ENCODE data around the gene ZSCAN5A.
"Not testable (repeated sequence)": the region's sequence is repeated elsewhere in the genome, so short reads cannot be mapped to it uniquely, and the experiment has no call there.

ZSCAN5A gene

DNA sequence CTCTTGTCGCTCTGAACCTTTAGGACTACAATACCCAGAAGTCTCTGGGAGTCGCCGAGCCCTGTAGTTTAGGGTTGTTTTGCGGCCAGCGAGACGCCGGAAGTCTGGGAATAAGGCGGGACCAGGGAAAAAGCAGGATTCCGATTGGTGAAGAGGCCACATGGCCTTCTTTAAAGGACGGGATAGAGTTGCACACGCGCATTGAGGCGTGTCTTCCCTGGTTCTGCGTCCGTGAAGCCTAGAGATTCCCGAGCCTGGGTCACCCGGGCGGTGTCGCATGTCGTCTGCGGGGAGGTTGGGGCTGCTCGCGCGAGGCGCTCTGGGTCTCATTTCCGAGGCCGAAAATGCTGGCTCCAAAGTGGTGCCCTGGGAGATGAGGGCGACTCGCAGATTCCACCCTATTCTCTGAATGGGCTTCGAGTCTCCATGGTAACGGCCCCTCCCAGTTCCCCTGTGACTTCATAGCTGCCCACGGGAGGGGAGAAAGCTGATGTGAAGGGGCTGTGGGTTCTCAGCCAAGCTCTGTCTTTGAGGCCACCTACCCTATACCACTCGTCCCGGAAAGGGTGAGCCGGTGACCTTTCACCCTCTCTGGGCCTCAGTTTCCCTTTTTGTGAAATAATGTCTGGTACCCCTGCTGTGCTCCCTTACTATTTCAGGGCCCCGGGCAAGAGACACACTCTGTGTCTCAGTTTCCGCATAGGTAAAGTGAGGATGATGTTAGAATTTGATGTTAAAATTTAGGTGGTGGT is 614 bp upstream of the ZSCAN5A start:
- DNase-seq (ENCODE audit: low spot score) = peak; percentile 95

DNA sequence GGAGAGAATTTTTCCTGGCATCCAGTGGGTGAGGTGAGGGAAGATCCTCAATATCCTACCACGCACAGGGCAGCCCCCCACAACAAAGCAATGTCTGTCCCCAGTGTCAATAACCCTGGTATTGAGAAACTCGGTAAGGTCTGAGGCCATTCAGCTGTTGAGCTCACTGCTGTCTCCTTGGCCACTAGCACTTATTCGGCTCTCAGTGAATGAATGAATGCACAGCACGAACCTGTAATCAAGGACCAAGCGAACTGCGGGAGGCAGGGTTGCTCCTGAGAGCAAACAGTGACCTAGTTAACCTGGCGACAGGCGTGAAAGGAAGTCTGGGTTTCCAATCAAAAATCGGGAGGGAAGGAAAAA is 640 bp downstream of the ZSCAN5A start:
- no peak for DNase-seq (ENCODE audit: low spot score)

DNA sequence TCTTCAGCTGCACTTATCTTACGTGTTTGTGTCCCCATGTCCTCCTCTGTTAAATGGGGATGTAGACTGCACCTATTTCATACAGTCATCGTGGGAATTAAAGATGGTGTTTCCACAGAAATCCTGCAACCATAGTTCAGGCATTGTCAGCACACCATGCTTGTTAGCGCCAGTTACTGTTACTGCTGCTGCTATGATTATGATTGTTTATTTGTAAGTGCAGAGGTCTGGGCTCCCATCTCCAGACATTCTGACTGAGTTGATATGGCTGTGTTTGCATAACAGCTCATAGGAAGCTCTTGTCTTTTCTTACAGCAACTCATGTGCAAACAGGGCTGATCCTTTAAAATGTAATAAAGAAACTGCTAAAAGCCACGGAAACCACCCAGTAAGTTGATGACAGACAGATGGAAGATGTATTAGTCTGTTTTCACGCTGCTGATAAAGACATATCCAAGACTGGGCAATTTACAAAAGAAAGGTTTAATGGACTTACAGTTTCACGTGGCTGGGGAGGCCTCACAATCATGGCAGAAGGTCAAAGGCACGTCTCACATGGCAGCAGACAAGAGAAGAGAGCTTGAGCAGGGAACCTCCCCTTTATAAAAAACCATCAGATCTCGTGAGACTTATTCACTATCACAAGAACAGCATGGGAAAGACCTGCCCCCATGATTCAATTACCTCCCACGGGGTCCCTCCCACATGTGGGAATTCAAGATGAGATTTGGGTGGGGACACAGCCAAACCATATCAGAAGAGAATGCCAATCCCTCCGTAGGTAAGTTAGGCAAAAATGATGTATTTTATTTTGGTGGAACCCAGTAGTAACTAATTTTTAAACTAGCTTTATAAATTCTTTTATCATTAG is 1.6 kb downstream of the ZSCAN5A start:
- no peak for DNase-seq (ENCODE audit: low spot score)

DNA sequence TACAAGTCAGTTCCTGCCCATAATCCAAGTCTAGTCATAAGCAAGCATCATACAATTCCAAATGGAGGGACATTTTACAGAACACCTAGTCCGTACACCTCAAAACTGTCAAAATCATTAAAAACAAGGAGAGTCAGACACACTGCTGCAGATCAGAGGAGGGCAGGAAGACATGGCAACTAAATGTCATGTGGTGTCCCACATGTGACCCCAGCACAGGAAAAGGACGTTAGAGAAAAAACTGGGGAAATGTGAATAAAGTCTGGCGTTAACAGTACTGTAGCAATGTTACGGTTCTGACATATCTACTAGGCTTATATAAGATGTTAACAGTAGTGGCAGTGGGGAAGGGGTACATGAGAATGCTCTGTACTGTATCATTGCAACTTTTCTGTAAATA is 2.3 kb downstream of the ZSCAN5A start:
- DNase-seq (ENCODE audit: low spot score) = no peak

DNA sequence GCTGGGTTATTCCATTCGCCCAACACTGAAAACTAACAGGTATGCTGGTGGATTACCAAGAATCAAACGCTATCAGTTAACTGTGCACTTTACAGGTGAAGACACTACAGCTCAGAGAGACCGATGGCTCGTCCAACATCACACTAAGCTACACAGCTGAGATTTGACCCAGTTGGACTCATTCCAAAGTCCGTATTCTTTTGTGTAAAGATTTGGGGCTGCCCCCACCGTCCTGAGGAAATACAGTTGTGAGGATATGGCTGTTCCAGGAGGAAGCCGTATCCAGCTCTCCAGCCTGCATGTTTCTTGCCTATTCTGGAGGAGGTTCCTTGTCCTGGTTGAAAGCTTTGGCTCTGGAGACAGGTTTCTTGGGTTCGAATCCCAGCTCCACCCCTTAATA is 4.2 kb downstream of the ZSCAN5A start:
- no peak for DNase-seq (ENCODE audit: low spot score)

DNA sequence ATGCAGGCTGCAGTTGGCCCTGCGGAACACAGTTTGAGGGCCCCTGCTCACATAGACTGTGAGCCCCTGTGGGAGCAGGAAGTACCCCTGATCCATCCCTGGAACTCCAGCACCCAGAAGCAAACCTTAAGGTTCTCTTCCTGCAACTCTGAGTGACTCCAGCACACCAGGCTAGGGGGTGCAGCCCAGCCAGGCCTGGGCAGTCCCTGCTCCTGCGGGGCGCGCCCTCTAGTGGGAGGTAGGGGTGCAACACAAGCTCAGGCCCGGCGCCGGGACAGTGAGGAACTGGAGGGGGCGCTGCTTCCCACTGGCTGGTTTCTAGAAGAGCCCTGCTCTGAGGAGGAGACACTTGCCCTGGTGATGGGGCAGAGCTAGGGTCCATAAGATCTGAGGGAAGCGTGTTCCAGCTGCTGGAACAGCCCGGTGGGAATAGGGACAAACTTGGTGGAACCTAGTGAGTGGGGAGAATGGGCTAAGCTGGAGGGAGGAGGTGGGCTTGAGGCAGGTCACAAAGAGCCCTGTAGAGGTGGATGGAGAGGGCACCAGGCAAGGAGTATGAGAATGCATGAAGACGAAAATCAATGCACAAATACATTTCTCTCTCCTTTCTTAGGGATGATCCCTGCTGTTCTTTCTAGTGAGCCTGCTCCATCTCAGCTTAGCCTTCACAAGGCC is 5.0 kb downstream of the ZSCAN5A start:
- no peak for DNase-seq (ENCODE audit: low spot score)

DNA sequence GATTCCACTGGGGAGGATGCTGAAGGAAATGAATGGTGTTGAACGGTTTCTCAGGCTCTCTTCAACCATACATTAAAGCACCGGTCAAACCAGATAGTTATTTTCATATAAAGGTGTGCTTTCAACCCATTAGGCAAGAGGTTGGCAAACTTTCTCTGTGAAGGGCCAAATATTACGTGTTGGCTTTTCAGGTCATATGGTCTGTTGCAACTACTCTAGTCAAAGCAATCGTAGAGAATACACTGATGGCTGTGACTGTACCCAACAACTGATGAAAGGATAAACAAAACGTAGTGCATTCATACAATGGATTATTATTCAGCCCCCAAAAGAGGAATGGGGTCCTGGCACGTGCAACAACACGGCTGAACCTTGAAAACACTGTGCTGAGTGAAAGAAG is 5.8 kb downstream of the ZSCAN5A start:
- DNase-seq (ENCODE audit: low spot score) = no peak

DNA sequence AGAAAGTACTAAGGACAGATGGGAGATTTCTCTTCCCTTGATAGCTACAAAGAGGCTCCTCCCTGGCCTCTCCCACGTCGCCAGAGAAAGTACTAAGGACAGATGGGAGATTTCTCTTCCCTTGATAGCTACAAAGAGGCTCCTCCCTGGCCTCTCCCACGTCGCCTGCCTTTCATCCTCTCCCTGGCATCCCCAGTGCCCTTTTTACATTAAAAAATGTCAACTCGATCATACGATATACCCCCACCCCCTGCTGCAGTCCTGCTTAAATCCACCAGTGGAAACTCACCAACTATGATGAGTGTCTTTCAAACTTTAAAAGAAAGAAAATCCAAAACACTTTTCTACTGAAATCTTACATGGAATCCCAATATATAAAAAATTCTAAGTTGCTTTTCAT is 7.6 kb downstream of the ZSCAN5A start:
- not testable (repeated sequence) for DNase-seq (ENCODE audit: low spot score)

DNA sequence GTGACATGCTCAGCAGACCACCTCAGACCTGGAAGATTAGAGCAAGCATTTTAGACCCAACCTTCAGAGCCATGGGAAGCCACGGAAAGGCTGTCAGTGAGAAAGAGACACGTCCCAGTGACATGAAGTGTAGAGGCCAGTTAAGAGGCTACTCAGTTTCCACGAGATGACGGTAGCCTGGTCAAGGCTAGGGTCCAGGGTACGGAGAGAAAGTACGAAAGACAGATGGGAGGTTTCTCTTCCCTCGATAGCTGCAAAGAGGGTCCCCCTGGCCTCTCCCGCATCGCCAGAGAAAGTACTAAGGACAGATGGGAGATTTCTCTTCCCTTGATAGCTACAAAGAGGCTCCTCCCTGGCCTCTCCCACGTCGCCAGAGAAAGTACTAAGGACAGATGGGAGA is 8.6 kb downstream of the ZSCAN5A start:
- DNase-seq (ENCODE audit: low spot score) = no peak

DNA sequence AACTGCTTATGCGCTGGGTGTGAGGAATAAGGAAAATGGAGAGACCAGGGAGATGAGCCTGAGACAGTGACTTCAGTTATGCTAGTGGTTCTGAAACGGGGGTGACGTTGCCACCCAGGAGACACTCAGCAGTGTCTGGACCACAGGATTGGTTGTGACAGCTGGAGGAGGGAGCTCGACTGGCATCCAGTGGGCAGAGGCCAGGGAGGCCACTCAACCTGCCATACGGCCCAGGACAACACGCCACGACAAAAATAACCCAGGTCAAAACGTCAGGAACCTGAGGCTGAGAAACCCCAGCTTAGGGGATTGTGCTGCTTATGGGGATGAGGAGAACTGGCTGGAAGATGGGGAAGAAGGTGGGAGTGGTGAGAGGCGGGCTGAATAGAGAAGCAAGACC is 10.4 kb downstream of the ZSCAN5A start:
- DNase-seq (ENCODE audit: low spot score) = no peak

DNA sequence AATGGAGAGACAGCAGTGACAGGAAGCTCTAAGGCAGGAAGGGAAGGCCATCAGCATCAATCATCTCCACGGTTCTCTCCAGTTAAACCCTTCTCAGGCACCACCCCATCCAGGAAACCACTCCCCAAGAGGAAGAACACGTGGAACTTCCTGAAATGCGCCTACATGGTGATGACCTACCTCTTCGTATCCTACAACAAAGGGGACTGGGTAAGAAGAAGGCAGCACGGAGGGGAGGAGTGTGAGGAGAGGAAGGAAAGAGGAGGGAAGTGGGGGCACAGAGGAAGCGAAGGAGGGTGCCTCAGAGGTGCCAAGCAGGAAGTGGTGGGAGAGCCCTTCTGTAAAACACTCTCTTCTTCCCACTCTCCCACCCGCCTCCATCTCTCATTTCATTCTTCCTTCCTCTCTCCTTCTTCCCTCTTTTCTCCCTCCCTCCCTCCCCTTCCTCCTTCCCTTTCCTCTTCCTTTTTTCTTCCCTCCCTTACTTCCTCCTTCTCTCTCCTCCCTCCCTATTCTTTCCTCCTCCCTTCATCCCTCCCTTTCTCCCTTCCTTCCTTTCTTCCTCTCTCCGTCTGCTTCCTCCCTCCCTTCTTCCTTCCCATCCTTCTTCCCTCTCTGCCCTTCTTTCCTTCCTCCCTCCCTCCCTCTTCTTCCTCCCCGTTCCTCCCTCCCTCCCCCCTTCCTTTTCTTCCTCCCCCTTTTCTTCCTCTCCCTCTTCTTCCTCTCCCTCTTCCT is 12.6 kb downstream of the ZSCAN5A start:
- DNase-seq (ENCODE audit: low spot score) = no peak

DNA sequence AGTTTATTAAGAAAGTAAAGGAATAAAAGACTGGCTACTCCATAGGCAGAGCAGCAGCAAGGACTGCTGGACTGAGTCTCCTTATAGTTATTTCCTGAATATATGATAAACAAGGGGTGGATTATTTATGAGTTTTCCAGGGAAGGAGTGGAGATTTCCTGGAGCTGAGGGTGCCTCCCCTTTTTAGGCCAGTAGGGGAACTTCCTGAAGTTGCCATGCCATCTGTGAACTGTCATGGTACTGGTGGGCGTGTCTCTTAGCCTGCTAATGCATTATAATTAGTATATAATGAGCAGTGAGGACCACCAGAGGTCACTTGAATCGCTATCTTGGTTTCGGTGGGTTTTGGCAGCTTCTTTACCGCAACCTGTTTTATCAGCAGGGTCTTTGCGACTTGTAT is 13.5 kb downstream of the ZSCAN5A start:
- no peak for DNase-seq (ENCODE audit: low spot score)

DNA sequence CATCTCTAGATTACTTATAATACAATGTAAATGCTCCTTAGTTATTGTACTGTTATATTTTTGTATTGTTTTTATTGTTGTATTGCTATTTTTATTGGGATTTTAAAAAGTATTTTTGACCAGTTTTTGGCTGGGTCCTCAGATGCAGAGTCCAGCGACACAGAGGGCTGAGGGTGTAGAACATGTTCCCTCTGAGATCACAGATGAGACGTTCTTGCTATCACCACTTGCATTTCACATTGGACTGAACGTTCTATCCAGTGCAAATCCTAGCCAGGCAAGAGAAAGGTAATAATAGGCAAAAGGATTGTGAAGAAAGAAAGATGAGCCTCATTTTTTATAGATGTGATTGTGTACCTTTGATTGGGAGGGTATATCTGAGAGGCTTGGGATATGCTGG is 15.0 kb downstream of the ZSCAN5A start:
- no peak for DNase-seq (ENCODE audit: low spot score)

DNA sequence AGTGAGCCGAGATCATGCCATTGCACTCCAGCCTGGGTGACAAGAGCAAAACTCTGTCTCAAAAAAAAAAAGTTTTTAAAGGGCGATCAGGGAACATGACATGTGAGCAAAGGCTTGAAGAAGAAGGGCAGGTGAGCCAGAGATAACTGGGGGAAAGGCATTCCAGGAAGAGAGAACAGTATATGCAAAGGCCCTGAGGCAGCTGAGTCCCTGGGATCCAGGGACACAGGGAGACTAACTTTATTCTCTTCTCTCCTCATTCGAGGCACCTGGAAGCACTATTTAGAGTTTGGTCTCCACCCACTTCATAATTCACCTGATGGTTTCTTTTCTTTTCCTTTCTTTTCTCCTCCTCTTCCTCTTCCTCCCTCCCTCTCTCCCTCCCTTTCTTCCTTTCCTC is 17.6 kb downstream of the ZSCAN5A start:
- DNase-seq (ENCODE audit: low spot score) = no peak

DNA sequence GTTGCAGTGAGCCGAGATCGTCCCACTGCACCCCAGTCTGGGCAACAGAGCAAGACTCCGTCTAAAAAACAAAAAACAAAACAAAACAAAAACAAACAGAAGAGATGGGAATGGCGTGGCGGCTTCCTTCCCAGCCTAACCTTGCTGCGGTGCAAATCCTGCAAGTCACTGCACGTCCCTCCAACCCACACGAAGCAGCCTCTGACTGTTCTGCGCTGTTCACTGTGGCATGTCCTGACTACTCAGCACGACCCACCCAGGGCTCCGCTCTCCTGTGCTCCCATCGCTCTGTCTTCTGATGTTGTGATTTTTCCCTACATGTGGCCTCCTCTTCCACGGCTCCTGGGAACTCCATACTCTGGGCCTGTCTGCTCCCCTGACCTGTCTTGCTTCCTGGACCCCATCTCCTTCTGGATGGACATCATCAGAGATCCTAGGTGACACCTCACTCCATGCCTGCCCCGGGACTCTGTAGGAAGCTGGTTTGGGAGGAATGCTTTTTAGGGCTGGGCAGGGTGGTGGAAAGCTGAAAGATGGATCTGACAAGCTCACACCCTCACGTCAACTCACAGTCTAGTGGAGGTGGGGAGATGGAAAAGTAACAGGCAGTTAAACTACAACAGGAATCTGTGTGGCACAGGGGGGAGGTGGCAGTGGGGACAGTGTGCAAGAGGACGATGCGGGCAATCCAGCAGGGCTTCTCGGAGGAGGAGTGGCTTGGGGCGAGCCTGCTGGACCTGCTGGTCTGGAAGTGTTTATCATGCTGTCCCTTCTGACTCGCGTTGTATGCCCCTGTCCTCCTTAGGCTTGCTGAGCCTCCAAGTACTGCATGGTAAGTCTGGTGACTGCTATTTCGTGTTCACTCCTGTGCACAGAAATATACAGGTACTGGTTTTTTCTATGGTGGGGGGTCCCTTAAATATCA is 18.8 kb downstream of the ZSCAN5A start:
- peak; percentile 20 for DNase-seq (ENCODE audit: low spot score)

DNA sequence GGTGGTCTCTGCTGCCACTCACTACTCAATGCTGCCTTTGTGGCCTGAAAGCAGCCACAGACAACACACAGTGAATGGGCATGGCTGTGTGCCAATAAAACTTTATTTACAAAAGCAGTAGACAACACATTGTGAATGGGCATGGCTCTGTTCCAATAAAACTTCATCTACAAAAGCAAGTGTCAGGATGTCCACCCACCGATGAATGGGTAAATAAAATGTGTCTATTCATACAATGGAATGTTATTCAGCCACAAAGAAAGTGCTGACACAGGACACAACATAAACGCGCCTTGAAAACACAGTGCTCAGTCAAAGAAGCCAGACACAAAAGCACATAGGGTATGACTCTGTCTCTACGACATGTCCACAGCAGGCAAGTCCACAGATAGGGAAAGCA is 20.1 kb downstream of the ZSCAN5A start:
- no peak for DNase-seq (ENCODE audit: low spot score)

DNA sequence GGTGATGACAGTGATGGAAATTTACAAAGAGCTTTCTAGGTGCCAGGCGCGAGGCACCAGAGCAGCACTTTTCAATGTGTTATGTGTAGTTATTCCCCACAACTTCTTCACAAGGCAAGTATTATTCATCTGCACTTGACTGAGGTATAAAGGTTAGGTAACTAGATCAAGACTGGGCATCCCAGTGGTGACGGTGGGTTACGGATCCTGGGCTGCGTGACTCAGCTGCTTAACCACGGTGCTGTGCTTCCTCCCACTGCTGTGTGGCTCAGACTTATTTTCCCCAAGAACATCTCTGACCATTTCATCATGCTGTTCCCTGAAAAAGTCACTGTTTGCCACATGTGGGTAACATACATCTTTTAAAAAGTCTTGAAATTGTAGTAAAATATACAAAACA is 22.8 kb downstream of the ZSCAN5A start:
- peak; percentile 31 for DNase-seq (ENCODE audit: low spot score)

DNA sequence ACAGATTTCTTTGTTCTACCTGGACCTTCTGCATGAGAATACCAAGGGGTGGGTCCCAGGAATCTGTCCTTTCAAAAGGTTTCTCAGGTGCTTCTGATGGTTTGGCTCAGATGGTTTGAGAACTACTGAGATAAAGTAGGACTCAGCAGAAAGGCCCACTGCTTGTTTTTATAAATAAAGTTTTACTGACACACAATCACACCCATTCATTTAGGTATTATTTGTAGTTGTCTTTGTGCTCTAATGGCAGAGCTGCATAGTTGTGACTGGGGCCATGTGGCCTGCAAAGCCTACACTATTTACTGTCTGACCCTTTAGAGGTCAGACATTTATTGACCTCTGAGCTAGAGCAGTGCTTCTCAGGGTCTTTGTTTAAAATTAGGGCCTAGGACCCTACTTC is 24.5 kb downstream of the ZSCAN5A start:
- no peak for DNase-seq (ENCODE audit: low spot score)

DNA sequence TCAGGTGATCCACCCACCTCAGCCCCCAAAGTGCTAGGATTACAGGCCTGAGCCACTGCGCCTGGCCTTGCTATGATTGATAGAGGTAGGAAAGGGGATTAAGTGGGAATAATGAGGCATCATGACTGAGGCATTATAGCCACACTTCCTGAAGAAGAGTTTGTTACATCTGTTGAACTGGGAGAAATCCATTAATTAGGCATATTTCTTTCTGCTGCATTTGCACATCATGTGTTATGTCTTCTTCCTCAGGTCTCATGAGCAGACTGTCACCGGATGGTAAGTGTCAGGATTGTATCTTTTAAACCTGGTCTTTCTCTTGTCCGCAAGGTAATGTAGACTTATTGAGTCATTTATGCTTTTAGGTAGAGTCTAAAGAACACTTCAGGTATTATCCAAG is 29.9 kb downstream of the ZSCAN5A start:
- DNase-seq (ENCODE audit: low spot score) = no peak

DNA sequence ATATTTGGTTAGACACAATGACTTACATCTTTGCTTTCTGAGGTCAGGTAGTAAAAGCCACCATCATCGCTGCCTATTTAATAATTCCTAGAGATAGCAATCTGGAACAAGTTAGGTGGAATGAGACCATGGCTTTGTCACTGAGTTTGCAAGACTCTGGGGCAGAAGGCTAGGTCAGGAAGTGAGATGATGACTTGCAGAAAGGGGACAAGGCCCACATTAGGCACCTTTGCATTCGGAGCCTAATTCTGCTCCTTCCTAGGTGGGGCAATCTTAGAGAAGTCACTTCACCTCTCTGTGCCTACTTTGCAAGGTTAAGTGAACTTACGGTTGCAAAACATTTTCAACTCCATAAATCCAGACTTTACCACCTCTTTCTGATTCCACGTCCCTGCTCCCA is 31.8 kb downstream of the ZSCAN5A start:
- DNase-seq (ENCODE audit: low spot score) = peak; percentile 9

DNA sequence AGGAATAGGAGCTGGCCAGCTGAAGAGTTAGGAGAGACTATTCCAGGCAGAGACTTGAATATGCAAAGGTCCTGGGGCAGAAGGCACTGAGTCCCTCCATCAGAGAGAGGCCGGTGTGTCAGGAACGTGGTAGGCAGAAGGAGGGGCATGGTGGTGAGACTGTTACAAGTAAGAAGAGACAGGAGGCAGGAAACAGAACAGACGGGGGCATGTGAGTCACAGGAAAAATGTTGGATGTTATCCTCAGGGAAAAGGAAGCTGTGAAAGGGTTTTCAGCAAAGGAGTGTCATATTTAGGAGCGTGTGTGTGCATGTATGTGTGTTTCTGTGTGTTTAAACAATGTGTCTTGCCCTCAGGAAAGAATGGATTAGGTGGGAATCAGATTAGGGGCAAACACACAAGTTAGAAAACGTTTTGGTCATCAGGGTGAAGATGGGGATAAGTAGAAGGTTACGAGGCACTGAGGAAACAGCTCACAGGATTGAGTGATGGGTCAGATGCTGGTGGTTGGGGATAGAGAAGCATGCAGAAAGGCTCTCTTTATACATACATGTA is 41.0 kb downstream of the ZSCAN5A start:
- DNase-seq (ENCODE audit: low spot score) = no peak
